ENCODE data around the gene PRDM1. TPM values are rescaled to one million over a fixed set of nuclear protein-coding genes. Genes with fewer than 3 reads are reported as not detected.

The PRDM1 gene
- total RNA-seq, 2 experiments from 2014 or later, result 112 to 115 TPM

DNA sequence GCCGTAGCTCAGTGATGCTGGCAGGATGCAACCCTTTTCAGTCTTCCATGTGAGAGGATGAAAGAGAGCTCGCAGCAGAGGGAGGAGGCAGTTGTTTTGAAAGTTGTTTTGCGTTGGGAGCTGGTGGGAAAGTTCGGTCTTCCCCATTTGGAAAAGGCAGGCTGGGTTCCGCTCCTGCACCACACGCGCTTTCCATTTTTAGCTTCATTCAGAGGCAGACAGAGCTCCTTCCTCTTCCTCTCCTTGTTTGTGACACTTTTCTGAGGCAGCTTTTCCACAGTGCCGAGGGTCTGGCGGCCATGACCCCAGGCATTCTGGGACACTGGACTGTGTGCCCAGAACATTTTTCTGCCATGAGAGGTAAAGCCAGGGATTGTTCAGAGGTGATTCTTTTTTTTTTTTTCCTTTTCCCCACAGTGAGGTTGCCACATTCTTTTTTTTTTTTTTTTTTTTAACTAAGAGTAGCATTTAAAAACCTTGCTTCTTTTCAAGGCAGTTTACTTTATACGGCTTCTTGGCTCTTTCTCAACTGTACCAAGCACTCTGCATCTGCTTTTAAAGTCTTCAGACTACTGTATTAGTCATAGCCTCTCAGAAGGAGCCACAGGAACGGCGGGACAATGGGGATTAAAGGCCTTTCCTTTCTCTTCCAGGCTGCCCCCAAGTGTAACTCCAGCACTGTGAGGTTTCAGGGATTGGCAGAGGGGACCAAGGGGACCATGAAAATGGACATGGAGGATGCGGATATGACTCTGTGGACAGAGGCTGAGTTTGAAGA lies 1.6 kb downstream of the PRDM1 start:
- DNase-seq, result no peak
- H3K4me3 Mint-ChIP-seq, result peak overlapping the region; percentile 97
- H3K4me1 Mint-ChIP-seq, result peaks cover 72% of the 10 kb centered on the region
- H3K27ac Mint-ChIP-seq, result peak overlapping the region; percentile 71
- CTCF ChIA-PET, result interaction anchor here (0.8 to 5.5 kb wide), 11 partner anchors 9 to 353 kb away, joined by 3 to 56 read pairs (median 4); no protein-coding TSS in a partner anchor
- no peaks in the 10 kb centered on the region for H3K27me3 Mint-ChIP-seq
- POLR2A ChIA-PET, result interaction anchor here (0.9 to 6.0 kb wide), 19 partner anchors 11 to 605 kb away, joined by 3 to 207 read pairs (median 6); partner anchors contain the start of gene ATG5
- peaks cover 62% of the 10 kb centered on the region for H3K36me3 Mint-ChIP-seq (ENCODE audit: low read depth)
- no peaks in the 10 kb centered on the region for H3K9me3 Mint-ChIP-seq

DNA sequence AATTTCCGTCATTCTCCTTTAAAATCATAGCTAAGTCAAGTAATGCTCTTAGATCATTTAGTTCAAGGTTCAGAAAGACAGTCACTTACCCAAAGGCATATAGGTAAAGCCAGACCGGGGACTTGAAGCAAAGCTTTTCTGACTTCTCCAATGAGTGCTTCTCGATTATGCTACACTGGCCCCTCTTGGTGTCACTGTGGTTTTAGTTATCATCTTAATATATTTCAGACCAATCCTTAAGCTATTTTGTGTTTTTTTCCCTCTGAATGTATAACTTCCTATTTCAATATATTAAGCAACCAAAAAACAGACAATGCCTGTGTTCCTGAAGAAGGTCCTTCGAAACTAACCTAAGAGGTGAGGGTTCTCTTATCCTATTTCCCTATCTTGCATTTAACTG lies 3.9 kb downstream of the PRDM1 start:
- Mint-ChIP-seq H3K4me1 (peaks cover 71% of the 10 kb centered on the region), H3K27me3 (no peaks in the 10 kb centered on the region), H3K9me3 (no peaks in the 10 kb centered on the region), H3K4me3 (peak overlapping the region; percentile 97), H3K36me3 (ENCODE audit: low read depth) (peaks cover 84% of the 10 kb centered on the region), H3K27ac (peak overlapping the region; percentile 62)
- POLR2A ChIA-PET, result interaction anchor here (0.8 to 5.5 kb wide), 14 partner anchors 12 to 470 kb away, joined by 3 to 157 read pairs (median 5); no protein-coding TSS in a partner anchor
- DNase-seq, result no peak
- CTCF ChIA-PET, result interaction anchor here (0.6 to 5.5 kb wide), 14 partner anchors 9 to 659 kb away, joined by 3 to 56 read pairs (median 4); no protein-coding TSS in a partner anchor

DNA sequence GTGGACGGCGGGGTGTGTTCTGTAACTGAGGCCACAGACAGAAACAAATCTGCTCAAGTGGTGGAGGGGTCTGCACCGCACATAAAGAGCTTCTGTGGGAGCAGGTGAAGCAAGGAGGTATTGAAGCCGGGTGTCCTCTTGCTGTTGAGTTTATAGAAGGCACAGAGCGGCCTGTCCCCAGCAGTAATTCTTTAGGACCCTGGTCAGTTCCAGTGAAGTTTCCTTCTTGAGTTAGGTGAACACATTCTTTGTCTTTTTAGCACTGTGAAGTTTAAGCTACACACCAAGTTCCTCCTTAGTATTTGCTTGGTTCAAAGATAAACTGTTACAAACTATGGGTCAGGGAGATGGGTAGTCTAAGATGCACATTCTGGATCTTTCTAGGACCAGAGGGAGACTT lies 6.1 kb downstream of the PRDM1 start:
- peaks cover 96% of the 10 kb centered on the region for H3K36me3 Mint-ChIP-seq (ENCODE audit: low read depth)
- POLR2A ChIA-PET, result interaction anchor here (0.7 to 5.9 kb wide), 7 partner anchors 11 to 605 kb away, joined by 3 to 56 read pairs (median 5); no protein-coding TSS in a partner anchor

DNA sequence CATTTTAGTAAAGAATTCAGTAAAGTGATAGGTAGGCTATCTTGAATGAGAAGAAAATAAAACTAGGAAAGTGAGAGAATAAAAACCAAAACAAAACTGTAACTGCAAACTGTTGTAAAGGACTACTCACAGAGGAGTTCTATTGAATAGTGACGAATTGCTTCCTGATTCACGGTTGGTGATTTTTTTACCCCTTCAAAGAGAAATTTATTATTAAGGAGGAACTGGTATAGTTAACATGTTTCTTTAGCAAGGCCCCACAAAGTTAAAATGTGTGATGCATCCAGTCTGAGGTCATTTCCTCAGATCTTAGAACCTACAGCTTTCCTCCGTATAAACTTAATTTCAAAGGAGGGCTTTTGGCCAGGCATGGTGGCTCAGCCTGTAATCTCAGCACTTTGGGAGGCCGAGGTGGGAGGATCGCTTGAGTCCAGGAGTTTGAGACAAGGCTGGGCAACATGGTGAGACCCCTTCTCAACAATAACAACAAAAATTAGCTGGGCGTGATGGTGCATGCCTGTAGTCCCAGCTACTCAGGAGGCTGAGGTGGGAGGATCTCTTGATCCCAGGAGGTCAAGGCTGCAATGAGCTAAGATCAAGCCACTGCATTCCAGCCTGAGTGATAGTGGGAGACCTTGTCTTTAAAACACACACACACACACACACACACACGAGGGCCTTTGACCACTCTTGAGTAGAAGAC lies 8.3 kb downstream of the PRDM1 start:
- H3K9me3 Mint-ChIP-seq, result no peaks in the 10 kb centered on the region
- H3K27me3 Mint-ChIP-seq, result no peaks in the 10 kb centered on the region
- peaks cover 80% of the 10 kb centered on the region for H3K4me1 Mint-ChIP-seq
- H3K4me3 Mint-ChIP-seq, result peak overlapping the region; percentile 62
- CTCF ChIA-PET, result interaction anchor here (1.0 to 3.2 kb wide), 6 partner anchors 8 to 663 kb away, joined by 3 to 20 read pairs (median 4); partner anchors contain the start of gene PRDM1
- H3K36me3 Mint-ChIP-seq (ENCODE audit: low read depth), result peaks cover 95% of the 10 kb centered on the region
- DNase-seq, result no peak
- POLR2A ChIA-PET, result interaction anchor here (0.6 to 11.8 kb wide), 12 partner anchors 9 to 611 kb away, joined by 3 to 207 read pairs (median 8); partner anchors contain the start of gene PRDM1
- H3K27ac Mint-ChIP-seq, result peak overlapping the region; percentile 67

More for the DNA sequence above, 6.1 kb downstream of the PRDM1 start:
- CTCF ChIA-PET, result interaction anchor here (0.7 to 3.2 kb wide), 9 partner anchors 10 to 661 kb away, joined by 3 to 20 read pairs (median 3); no protein-coding TSS in a partner anchor
- Mint-ChIP-seq H3K9me3 (no peaks in the 10 kb centered on the region), H3K4me1 (peaks cover 81% of the 10 kb centered on the region), H3K4me3 (peak overlapping the region; percentile 55), H3K27ac (peak overlapping the region; percentile 55), H3K27me3 (no peaks in the 10 kb centered on the region)
- no peak for DNase-seq

DNA sequence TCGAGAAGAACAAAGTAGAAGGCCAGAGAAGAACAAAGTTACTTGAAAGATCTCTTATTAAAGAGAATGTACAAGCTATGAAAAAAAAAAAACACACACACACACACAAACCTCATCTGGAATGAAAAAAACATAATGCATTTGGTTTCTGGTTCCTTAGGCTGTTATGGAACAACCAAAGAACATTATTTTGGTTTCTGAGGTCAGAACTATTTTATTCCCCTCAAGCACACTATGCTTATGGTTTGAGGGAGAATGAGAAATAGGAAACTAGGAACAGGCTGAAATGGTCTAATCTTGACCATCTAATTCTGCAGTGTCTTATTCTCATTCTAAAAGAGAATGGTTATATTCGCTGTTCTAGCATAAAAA lies 8.8 kb downstream of the PRDM1 start:
- H3K9me3 Mint-ChIP-seq, result no peaks in the 10 kb centered on the region
- H3K4me1 Mint-ChIP-seq, result peaks cover 75% of the 10 kb centered on the region
- ChIA-PET CTCF (interaction anchor here (1.0 to 2.6 kb wide), 5 partner anchors 9 to 664 kb away, joined by 3 to 11 read pairs (median 4); partner anchors contain the start of gene PRDM1), POLR2A (interaction anchor here (0.8 to 11.8 kb wide), 10 partner anchors 8 to 611 kb away, joined by 3 to 207 read pairs (median 10); partner anchors contain the start of gene PRDM1)
- no peak for DNase-seq
- H3K4me3 Mint-ChIP-seq, result peak overlapping the region; percentile 62
- peaks cover 95% of the 10 kb centered on the region for H3K36me3 Mint-ChIP-seq (ENCODE audit: low read depth)
- H3K27me3 Mint-ChIP-seq, result no peaks in the 10 kb centered on the region
- H3K27ac Mint-ChIP-seq, result peak overlapping the region; percentile 67

DNA sequence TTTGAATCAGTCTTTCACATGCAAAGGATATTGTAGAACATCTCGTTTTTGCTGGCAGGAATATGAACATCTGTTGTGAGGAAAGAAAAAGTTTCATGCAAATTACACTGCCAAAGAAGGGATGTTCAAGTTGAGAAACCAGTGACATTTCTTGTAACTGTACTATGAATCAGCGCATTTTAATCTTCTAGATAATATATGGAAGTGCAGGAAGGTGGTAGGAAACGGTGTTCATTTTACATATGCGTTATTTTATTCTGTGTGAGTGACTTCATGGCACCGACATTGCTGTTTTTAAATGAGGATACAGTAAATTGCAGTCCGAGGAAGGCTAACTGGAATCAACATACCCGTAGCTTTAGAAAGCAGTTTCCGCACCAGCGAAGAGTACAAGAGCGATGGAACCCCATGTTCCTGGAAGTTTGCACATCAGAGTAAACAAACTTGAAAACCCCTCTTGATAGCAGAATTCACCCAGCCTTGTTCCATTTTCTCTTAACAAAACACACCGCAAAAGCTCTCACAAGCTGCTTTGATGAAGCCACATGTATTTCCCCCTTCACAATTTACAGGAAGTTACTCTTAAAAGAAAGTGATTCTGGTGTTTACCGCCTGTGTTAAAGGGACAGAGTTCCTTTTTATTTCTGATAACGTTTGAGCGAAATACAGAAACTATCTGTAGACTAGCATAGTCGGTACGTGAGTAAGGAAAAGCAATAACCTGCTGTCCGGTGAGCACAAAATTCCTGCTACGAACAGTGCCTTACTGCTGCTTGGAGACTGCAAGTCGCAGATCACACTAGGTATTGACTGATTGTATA lies 11.5 kb downstream of the PRDM1 start:
- CTCF ChIA-PET, result interaction anchor here (0.8 to 4.4 kb wide), 4 partner anchors 13 to 126 kb away, joined by 4 to 19 read pairs (median 8); no protein-coding TSS in a partner anchor
- Mint-ChIP-seq H3K36me3 (ENCODE audit: low read depth) (peaks cover 97% of the 10 kb centered on the region), H3K4me1 (peaks cover 70% of the 10 kb centered on the region), H3K9me3 (no peaks in the 10 kb centered on the region), H3K27me3 (no peaks in the 10 kb centered on the region), H3K27ac (peak overlapping the region; percentile 97), H3K4me3 (peak overlapping the region; percentile 87)
- POLR2A ChIA-PET, result interaction anchor here (1.0 to 11.8 kb wide), 19 partner anchors 8 to 614 kb away, joined by 3 to 241 read pairs (median 29); partner anchors contain the start of gene PRDM1
- DNase-seq, result peak; percentile 63

DNA sequence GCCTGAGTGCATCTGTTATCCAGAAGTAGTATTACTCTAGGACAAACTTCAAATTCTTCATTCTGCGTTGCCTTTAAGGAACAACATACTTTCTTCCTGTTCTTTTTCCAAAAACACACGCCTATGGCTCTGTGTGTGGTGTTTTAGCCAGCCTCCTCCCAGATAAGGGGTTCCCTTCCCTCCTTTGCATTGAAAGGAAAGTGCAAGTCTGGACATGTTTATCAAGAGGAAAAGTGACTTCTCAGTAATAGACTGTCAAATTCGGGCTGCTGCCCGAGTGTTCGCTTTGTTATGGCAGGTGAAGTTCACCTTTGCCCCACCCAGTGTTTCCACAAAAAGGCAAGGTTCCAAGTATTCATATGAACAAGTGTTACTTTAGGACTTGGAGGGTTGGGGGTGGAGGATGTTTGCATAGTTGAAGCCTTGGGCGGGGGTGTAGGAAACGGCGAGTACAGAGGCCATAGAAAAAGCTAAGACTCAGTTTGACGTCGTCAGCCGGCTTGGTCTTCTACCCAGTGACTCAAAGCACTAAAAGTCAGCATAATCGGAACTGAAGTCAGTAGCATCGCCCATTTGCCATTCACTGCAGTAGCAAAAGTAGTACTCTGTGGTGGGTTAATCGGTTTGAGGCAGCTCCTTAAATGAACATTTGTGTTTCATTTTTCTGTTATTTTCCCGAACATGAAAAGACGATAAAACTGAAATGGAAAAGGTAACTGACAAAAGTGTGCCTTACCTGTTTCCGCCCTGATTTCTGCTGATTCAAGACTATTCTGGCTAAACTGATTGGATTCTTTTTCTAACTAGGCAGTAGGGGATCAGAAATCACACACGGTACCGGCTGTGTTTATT lies 12.5 kb downstream of the PRDM1 start:
- H3K9me3 Mint-ChIP-seq, result no peaks in the 10 kb centered on the region
- H3K4me1 Mint-ChIP-seq, result peaks cover 71% of the 10 kb centered on the region
- no peaks in the 10 kb centered on the region for H3K27me3 Mint-ChIP-seq
- DNase-seq, result peak; percentile 87
- ChIA-PET POLR2A (interaction anchor here (0.8 to 11.8 kb wide), 36 partner anchors 9 to 666 kb away, joined by 3 to 241 read pairs (median 6); partner anchors contain the start of gene PRDM1), CTCF (interaction anchor here (1.1 to 4.4 kb wide), 8 partner anchors 9 to 204 kb away, joined by 3 to 19 read pairs (median 7); partner anchors contain the start of gene PRDM1)
- H3K4me3 Mint-ChIP-seq, result peak overlapping the region; percentile 87
- peaks cover 98% of the 10 kb centered on the region for H3K36me3 Mint-ChIP-seq (ENCODE audit: low read depth)
- H3K27ac Mint-ChIP-seq, result peak overlapping the region; percentile 97

DNA sequence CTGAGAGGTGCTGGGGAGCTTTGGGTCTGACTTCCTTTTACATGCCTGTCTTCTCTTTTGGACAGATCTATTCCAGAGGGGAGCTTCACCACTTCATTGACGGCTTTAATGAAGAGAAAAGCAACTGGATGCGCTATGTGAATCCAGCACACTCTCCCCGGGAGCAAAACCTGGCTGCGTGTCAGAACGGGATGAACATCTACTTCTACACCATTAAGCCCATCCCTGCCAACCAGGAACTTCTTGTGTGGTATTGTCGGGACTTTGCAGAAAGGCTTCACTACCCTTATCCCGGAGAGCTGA lies 13.1 kb downstream of the PRDM1 start:
- no peak for DNase-seq
- Mint-ChIP-seq H3K4me1 (peaks cover 70% of the 10 kb centered on the region), H3K27me3 (no peaks in the 10 kb centered on the region), H3K4me3 (peak overlapping the region; percentile 87), H3K27ac (peak overlapping the region; percentile 97), H3K36me3 (ENCODE audit: low read depth) (peaks cover 98% of the 10 kb centered on the region), H3K9me3 (no peaks in the 10 kb centered on the region)
- ChIA-PET CTCF (interaction anchor here (1.1 to 4.4 kb wide), 8 partner anchors 10 to 203 kb away, joined by 3 to 19 read pairs (median 7); partner anchors contain the start of gene PRDM1), POLR2A (interaction anchor here (0.8 to 11.8 kb wide), 32 partner anchors 8 to 667 kb away, joined by 3 to 241 read pairs (median 7); partner anchors contain the start of gene PRDM1)

DNA sequence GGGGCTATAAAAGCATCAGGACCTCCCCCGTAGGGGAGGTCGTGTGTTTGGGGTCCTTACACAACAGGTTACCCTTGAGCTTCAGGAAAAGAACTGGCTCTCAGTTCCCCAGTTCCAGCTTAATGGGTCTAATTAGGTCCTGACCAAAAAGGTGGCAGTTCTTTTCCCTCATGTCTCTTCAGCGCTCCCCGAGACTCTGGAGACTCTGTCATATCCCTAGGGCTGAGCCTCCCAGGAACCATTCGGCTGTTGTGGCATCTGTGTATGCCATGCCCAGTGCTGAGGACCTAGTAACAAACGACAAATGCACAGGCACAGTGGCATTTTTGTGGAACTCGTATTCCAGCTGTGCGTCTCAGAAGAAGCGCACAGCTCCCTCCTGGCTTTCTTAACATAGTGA lies 14.6 kb downstream of the PRDM1 start:
- H3K27me3 Mint-ChIP-seq, result no peaks in the 10 kb centered on the region
- peak overlapping the region; percentile 97 for H3K27ac Mint-ChIP-seq
- DNase-seq, result no peak
- peak overlapping the region; percentile 87 for H3K4me3 Mint-ChIP-seq
- peaks cover 98% of the 10 kb centered on the region for H3K36me3 Mint-ChIP-seq (ENCODE audit: low read depth)
- no peaks in the 10 kb centered on the region for H3K9me3 Mint-ChIP-seq
- H3K4me1 Mint-ChIP-seq, result peaks cover 70% of the 10 kb centered on the region
- CTCF ChIA-PET, result interaction anchor here (0.9 to 2.7 kb wide), 4 partner anchors 119 to 126 kb away, joined by 3 to 13 read pairs (median 6); no protein-coding TSS in a partner anchor
- POLR2A ChIA-PET, result interaction anchor here (0.8 to 11.8 kb wide), 12 partner anchors 7 to 420 kb away, joined by 3 to 241 read pairs (median 88); partner anchors contain the start of gene PRDM1

DNA sequence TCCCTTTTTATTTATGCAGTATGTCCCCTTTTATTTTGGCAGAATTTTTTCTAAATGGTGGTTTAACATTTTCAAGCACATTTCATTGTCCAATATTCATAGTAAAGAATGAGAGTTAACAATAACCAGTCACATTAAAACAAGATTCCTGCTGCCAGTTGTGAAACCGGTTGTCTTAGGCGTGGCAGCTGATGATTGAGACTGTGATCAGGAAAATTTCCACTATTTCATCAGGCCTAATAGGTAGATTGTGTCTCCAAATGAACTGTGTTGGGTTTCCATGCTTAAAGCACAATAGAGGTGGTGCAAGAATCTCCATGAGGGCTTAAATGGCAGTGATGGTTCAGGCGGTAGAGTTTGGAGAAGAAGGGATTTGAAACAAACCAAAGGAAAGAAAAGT lies 15.3 kb downstream of the PRDM1 start:
- Mint-ChIP-seq H3K4me3 (peak overlapping the region; percentile 87), H3K27ac (peak overlapping the region; percentile 97), H3K9me3 (no peaks in the 10 kb centered on the region), H3K36me3 (ENCODE audit: low read depth) (peaks cover 98% of the 10 kb centered on the region), H3K4me1 (peaks cover 70% of the 10 kb centered on the region), H3K27me3 (no peaks in the 10 kb centered on the region)
- ChIA-PET CTCF (interaction anchor here (0.9 to 2.7 kb wide), 3 partner anchors 122 to 367 kb away, joined by 3 to 9 read pairs (median 3); no protein-coding TSS in a partner anchor), POLR2A (interaction anchor here (1.0 to 11.8 kb wide), 17 partner anchors 8 to 420 kb away, joined by 3 to 241 read pairs (median 31); partner anchors contain the start of genes ATG5 and PRDM1)
- DNase-seq, result no peak

DNA sequence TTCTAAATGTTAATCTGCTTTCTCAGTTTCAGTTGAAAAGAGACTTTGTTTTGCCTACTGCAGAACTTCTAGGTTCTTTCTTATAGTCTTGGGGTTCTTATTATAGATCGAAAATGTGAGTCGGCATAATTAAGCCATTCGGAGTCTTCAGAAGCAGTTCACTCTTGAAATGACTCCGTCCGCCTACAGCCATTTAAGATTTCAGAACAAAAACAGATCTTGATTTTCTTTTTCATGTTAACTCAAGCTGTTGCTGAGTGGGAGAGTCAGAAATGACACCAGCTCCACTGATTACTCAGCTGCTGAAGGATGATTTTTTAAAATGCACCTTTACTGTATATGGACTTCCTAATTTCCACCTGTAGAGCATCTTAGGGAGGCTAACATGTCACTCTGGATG lies 15.9 kb downstream of the PRDM1 start:
- DNase-seq, result no peak
- Mint-ChIP-seq H3K27me3 (no peaks in the 10 kb centered on the region), H3K4me1 (peaks cover 71% of the 10 kb centered on the region), H3K9me3 (no peaks in the 10 kb centered on the region), H3K4me3 (peak overlapping the region; percentile 87), H3K27ac (peak overlapping the region; percentile 97), H3K36me3 (ENCODE audit: low read depth) (peaks cover 99% of the 10 kb centered on the region)
- ChIA-PET CTCF (interaction anchor here (1.3 to 2.7 kb wide), 3 partner anchors 40 to 367 kb away, joined by 3 to 9 read pairs (median 7); no protein-coding TSS in a partner anchor), POLR2A (interaction anchor here (0.7 to 11.8 kb wide), 17 partner anchors 8 to 420 kb away, joined by 3 to 241 read pairs (median 25); partner anchors contain the start of genes ATG5 and PRDM1)
